ENCODE measurements around the gene CFDP1.
A peak's percentile ranks its signal among the peaks of the same experiment; 100 is the strongest.

The CFDP1 gene

DNA sequence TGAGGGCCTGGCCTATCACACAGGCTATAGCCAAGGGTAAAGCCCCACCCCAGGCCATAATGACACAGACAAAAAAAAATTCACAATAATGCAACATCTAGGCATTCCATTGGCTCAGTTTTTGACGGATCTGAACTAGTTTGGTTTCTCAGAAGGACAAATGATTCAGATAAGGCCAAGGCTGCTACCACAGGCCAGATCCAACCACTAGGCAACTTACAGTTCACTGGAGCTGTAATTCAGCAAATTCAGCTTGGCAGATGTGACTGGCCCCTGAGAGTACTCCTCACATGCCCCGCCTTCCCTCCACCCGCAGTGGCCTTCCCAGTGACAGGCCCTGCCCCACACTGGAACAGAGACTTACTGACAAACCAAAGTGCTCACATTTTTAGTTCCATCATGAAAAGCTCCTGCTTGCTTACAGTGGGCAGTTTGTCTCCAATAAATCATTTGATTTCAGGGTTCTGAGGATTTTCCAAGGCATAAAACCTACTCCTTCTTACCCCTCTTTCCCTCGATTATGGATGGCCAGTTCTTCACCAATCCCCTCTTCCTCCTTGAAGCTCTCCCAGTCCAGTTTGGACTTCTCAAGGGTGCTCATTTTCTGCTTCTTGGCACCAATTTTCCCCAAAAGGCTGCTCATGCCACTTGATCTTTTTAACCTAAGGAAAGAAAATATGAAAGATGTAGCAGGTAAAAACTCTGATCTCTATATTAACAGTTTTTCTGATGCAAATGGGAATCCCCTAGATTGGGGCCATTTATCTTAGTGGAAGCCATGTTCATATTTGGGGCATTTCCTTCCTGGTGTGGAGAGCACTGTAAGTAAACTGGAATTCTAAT, 128.6 kb downstream of the CFDP1 start:
- Histone ChIP-seq H3K9ac (ENCODE audit: low read length) (peak overlapping the region; percentile 52), H3K36me3 (ENCODE audit: control insufficient read depth, insufficient read depth, low read length) (peaks cover 45% of the 10 kb centered on the region), H3K9me3 (ENCODE audit: control insufficient read depth, insufficient read depth, low read depth, low read length) (no peaks in the 10 kb centered on the region), H3K4me1 (ENCODE audit: control insufficient read depth, insufficient read depth, low read length) (peaks cover 22% of the 10 kb centered on the region; the same call in 1 of the 2 replicates), H3K4me3 (ENCODE audit: low read depth, low read length) (no peak overlapping the region), H3K27me3 (ENCODE audit: control insufficient read depth, insufficient read depth, low read length) (no peaks in the 10 kb centered on the region), H3K27ac (ENCODE audit: low read depth, low read length) (peak overlapping the region; percentile 24; the same call in 1 of the 2 replicates)

DNA sequence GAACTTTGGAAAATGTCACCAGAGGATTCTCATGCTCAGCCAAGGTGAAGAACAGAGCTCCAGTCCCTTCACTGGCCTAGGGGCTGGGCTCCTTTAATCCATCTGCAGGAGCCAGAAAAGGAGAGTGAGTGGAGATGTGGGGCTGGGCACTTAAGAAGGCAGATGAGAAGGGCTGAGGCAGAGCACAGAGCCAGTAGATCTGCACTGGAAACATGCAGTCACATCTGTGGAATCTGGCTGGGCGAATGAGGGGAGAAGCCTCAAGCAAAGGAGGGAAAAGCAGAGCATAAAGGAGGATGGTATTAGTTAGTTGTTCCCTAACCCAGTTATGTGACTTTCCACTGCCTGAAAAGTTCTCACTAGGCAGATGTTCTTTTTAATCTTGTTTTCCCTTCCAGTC, 131.5 kb downstream of the CFDP1 start:
- Histone ChIP-seq H3K4me3 (ENCODE audit: low read depth, low read length) (no peak overlapping the region), H3K27ac (ENCODE audit: low read depth, low read length) (no peak overlapping the region), H3K27me3 (ENCODE audit: control insufficient read depth, insufficient read depth, low read length) (no peaks in the 10 kb centered on the region), H3K36me3 (ENCODE audit: control insufficient read depth, insufficient read depth, low read length) (peaks cover 66% of the 10 kb centered on the region), H3K9me3 (ENCODE audit: control insufficient read depth, insufficient read depth, low read depth, low read length) (no peaks in the 10 kb centered on the region), H3K9ac (ENCODE audit: low read length) (no peak overlapping the region), H3K4me1 (ENCODE audit: control insufficient read depth, insufficient read depth, low read length) (peaks cover 21% of the 10 kb centered on the region; the same call in 1 of the 2 replicates)

DNA sequence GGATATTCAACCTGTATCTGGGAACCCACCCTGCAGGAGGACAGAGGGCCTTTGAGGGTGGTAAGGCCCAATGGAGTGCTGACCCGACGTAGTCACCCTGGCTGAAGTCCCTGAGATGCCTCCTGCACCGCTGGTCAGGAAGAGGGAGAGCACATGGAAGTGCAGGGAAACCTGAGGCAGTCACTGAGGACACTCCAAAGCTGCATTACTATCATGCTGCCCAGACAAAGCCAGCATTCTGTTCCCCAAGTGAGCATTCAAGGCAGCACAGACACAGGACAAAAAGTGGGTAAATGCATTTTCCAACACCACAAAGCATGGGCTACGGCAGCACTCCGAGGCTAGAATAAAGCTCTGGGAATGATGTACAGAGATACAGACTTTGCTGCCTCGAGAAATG, 135.0 kb downstream of the CFDP1 start:
- Histone ChIP-seq H3K9ac (ENCODE audit: low read length) (no peak overlapping the region), H3K4me1 (ENCODE audit: control insufficient read depth, insufficient read depth, low read length) (no peaks in the 10 kb centered on the region), H3K4me3 (ENCODE audit: low read depth, low read length) (no peak overlapping the region), H3K27me3 (ENCODE audit: control insufficient read depth, insufficient read depth, low read length) (no peaks in the 10 kb centered on the region), H3K27ac (ENCODE audit: low read depth, low read length) (no peak overlapping the region), H3K9me3 (ENCODE audit: control insufficient read depth, insufficient read depth, low read depth, low read length) (no peaks in the 10 kb centered on the region), H3K36me3 (ENCODE audit: control insufficient read depth, insufficient read depth, low read length) (peaks cover 69% of the 10 kb centered on the region)

DNA sequence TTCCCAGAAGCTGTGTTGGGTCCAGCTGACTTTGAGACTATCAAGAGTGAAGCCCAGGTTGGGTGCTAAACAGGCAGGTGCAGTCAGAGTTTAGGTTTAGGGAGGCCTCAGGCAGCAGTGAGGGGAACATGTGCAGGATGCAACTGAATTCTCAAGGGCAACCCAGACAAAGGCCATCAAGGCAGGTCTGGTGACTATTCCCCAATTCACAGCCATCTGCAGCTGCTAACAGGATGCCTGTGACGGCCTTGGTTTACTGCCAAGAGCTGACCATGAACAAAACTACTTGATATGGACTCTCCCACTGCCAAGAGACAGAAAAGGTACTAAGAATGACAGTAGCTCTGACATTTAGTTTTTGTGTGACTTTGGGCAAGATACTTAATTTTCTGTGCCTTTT, 136.7 kb downstream of the CFDP1 start:
- Histone ChIP-seq H3K27me3 (ENCODE audit: control insufficient read depth, insufficient read depth, low read length) (no peaks in the 10 kb centered on the region), H3K36me3 (ENCODE audit: control insufficient read depth, insufficient read depth, low read length) (peaks cover 73% of the 10 kb centered on the region), H3K4me3 (ENCODE audit: low read depth, low read length) (no peak overlapping the region), H3K27ac (ENCODE audit: low read depth, low read length) (no peak overlapping the region), H3K9ac (ENCODE audit: low read length) (no peak overlapping the region), H3K9me3 (ENCODE audit: control insufficient read depth, insufficient read depth, low read depth, low read length) (no peaks in the 10 kb centered on the region), H3K4me1 (ENCODE audit: control insufficient read depth, insufficient read depth, low read length) (no peaks in the 10 kb centered on the region)

DNA sequence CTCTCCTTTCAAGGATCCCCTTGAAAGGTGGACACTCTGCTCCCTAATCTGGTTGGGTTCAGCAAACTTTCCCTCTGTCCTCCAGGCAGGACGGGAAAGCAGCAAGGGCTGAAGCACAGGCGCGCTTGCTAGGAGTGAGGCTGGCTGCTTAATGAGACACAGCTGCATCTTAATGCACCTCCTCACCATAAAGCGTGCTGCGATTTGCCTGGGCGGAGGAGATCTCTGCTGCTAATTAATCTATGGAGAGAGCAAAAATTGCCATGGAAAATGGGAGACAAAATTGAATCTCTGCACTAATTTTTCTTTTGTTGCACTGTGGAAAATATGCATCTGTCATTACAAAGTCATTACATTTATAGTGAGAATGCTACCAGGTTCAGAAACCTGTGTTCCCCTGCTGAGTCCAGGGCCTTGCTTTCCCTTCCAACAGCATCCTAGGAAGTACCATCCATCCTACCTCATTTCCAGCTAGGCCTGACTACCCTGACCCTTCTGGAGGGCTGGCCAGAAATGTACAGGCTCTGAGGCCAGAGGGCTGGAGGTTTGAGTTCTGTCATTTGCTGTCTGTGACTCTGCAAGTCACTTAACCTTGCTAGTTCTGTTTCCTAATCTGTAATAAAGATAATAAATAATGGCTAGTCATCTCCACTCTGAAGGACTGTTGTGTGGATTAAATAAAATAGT, 138.4 kb downstream of the CFDP1 start:
- H3K9ac ChIP-seq (ENCODE audit: low read length): no peak overlapping the region
- H3K4me1 ChIP-seq (ENCODE audit: control insufficient read depth, insufficient read depth, low read length): no peaks in the 10 kb centered on the region
- no peak overlapping the region for H3K27ac ChIP-seq (ENCODE audit: low read depth, low read length)
- H3K36me3 ChIP-seq (ENCODE audit: control insufficient read depth, insufficient read depth, low read length): peaks cover 69% of the 10 kb centered on the region
- no peaks in the 10 kb centered on the region for H3K9me3 ChIP-seq (ENCODE audit: control insufficient read depth, insufficient read depth, low read depth, low read length)
- no peaks in the 10 kb centered on the region for H3K27me3 ChIP-seq (ENCODE audit: control insufficient read depth, insufficient read depth, low read length)
- H3K4me3 ChIP-seq (ENCODE audit: low read depth, low read length): no peak overlapping the region

DNA sequence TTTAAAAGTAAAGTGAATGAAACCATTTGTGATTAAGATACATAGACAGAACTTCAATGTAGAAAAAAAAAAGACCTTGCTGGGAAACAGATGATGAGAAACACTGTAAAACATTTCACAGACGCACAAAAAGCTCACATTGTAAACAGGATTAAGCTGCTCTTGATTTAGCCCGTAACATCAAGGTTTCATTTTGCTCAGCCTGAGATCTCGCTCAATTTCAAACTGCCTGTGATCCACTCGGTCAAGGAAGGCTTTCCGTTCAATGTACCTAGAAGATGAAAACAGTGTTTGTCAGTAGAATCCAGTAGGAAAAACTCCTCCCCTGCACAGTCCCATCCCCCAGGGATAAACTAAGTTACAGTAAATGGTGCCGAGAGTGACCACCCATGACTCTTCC, 139.5 kb downstream of the CFDP1 start:
- Histone ChIP-seq H3K36me3 (ENCODE audit: control insufficient read depth, insufficient read depth, low read length) (peaks cover 62% of the 10 kb centered on the region), H3K9ac (ENCODE audit: low read length) (no peak overlapping the region), H3K4me1 (ENCODE audit: control insufficient read depth, insufficient read depth, low read length) (peaks cover 8% of the 10 kb centered on the region; the same call in 1 of the 2 replicates), H3K4me3 (ENCODE audit: low read depth, low read length) (no peak overlapping the region), H3K27ac (ENCODE audit: low read depth, low read length) (no peak overlapping the region), H3K9me3 (ENCODE audit: control insufficient read depth, insufficient read depth, low read depth, low read length) (no peaks in the 10 kb centered on the region), H3K27me3 (ENCODE audit: control insufficient read depth, insufficient read depth, low read length) (no peaks in the 10 kb centered on the region)

DNA sequence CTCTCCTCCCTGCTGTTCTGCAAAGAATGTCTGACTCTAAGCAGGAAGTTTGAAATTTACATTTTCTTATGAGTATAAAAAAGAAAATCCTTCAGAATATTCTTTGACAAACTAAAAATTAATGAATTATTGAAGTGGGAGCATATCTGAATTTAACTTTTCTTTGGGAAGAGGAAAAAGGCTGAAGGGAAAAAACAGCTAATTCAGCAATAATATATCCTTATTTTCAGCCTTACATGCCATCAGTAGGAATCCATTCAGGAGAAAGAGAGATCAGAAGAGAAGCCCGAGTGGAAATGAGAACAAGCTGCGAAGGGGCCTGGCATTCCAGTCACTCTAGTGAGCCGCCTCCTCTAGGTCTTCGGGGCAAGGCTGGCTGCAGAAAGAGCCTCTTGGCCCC, 140.1 kb downstream of the CFDP1 start:
- peaks cover 57% of the 10 kb centered on the region for H3K36me3 ChIP-seq (ENCODE audit: control insufficient read depth, insufficient read depth, low read length)
- no peak overlapping the region for H3K4me3 ChIP-seq (ENCODE audit: low read depth, low read length)

DNA sequence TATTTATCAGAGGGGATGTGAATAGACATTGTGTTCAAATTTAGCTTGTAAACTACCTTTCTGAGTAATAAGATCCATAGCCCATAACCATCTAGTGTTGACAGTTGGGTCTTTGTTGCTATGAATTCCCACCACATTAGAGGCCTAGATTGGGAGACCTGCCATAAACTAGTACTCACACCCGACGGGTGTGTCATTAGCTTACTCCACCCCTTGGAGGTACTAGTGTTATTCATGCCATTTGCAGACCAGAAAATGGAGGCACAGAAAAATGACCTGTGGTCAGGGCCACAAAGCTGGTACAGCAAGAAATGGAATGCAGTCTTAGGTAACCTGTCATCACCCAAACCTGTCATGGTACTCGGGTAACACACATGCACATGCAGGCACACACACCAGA, 140.6 kb downstream of the CFDP1 start:
- Histone ChIP-seq H3K27ac (ENCODE audit: low read depth, low read length) (no peak overlapping the region), H3K9me3 (ENCODE audit: control insufficient read depth, insufficient read depth, low read depth, low read length) (no peaks in the 10 kb centered on the region), H3K9ac (ENCODE audit: low read length) (no peak overlapping the region), H3K4me1 (ENCODE audit: control insufficient read depth, insufficient read depth, low read length) (peaks cover 18% of the 10 kb centered on the region; the same call in 1 of the 2 replicates), H3K27me3 (ENCODE audit: control insufficient read depth, insufficient read depth, low read length) (no peaks in the 10 kb centered on the region), H3K4me3 (ENCODE audit: low read depth, low read length) (no peak overlapping the region), H3K36me3 (ENCODE audit: control insufficient read depth, insufficient read depth, low read length) (peaks cover 55% of the 10 kb centered on the region)

More for the DNA sequence above, 140.1 kb downstream of the CFDP1 start:
- Histone ChIP-seq H3K27me3 (ENCODE audit: control insufficient read depth, insufficient read depth, low read length) (no peaks in the 10 kb centered on the region), H3K9ac (ENCODE audit: low read length) (no peak overlapping the region), H3K9me3 (ENCODE audit: control insufficient read depth, insufficient read depth, low read depth, low read length) (no peaks in the 10 kb centered on the region), H3K27ac (ENCODE audit: low read depth, low read length) (no peak overlapping the region), H3K4me1 (ENCODE audit: control insufficient read depth, insufficient read depth, low read length) (peaks cover 13% of the 10 kb centered on the region; the same call in 1 of the 2 replicates)

DNA sequence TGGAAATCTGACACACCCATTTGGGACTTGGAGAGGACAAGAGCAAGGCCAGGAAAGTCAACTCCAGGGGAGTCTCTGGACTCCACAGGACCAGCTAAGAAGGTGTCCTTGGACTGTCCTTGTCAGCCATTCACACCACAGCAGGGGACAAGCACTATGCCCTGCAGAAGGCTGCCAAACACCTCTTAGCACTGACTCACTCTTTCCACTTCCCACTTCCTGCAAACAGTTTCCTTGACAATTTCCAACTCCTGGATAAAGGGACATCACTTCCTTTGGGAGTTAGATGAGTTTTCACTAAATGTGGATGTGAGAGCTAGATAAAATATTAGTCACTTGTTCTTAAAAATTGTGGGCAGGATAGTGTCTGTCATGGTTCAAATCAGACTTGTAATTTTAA, 144.1 kb downstream of the CFDP1 start:
- no peaks in the 10 kb centered on the region for H3K9me3 ChIP-seq (ENCODE audit: control insufficient read depth, insufficient read depth, low read depth, low read length)
- peaks cover 18% of the 10 kb centered on the region; the same call in 1 of the 2 replicates for H3K4me1 ChIP-seq (ENCODE audit: control insufficient read depth, insufficient read depth, low read length)
- no peak overlapping the region for H3K9ac ChIP-seq (ENCODE audit: low read length)
- no peak overlapping the region for H3K27ac ChIP-seq (ENCODE audit: low read depth, low read length)
- H3K36me3 ChIP-seq (ENCODE audit: control insufficient read depth, insufficient read depth, low read length): peaks cover 39% of the 10 kb centered on the region
- H3K4me3 ChIP-seq (ENCODE audit: low read depth, low read length): no peak overlapping the region
- no peaks in the 10 kb centered on the region for H3K27me3 ChIP-seq (ENCODE audit: control insufficient read depth, insufficient read depth, low read length)

DNA sequence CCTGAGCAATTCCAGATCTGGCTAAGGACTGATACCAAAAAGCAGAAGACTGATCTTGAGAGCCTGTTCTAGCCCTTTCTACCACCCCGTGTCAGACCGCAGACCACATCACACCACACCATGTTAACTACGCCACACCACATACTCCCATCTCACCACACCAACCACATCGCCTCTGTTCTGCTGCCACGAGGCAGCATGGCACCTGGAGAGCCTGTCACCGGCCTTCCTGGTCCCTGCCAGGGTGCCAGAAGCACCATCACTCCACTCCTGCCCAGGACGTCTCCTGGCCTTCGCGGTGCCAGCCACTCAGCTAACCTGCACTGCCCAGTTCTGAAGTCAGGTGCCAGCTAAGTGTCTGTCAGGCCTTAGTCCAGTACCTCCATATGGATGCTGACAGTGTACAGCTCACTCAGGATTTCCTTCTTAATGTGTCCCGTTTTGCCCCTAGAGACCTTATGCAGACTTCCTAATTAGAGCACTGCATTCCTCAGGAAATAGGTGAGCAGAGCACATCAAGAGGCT, 144.6 kb downstream of the CFDP1 start:
- Histone ChIP-seq H3K36me3 (ENCODE audit: control insufficient read depth, insufficient read depth, low read length) (peaks cover 34% of the 10 kb centered on the region), H3K4me3 (ENCODE audit: low read depth, low read length) (no peak overlapping the region), H3K27ac (ENCODE audit: low read depth, low read length) (no peak overlapping the region), H3K9me3 (ENCODE audit: control insufficient read depth, insufficient read depth, low read depth, low read length) (no peaks in the 10 kb centered on the region), H3K4me1 (ENCODE audit: control insufficient read depth, insufficient read depth, low read length) (peaks cover 18% of the 10 kb centered on the region; the same call in 1 of the 2 replicates), H3K9ac (ENCODE audit: low read length) (no peak overlapping the region), H3K27me3 (ENCODE audit: control insufficient read depth, insufficient read depth, low read length) (no peaks in the 10 kb centered on the region)

DNA sequence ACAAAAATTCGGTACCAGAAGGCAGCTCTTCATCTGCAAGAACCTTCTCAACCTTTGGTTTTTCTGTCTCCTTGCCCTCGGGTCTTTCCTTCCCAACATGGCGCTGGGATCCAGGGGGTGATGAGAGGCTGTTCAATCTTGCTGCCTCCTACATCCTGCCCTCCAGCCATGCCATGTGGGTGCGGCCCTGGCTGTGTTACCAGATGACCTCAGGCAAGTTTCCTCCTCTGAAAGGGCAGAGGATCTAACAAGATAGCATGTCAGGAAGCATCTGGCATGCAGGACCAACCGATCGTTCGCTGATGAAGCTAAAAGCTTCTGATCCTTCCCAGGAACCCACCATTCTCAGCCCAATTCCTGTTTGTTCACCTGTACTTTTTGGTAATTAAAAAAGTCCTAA, 145.1 kb downstream of the CFDP1 start:
- Histone ChIP-seq H3K36me3 (ENCODE audit: control insufficient read depth, insufficient read depth, low read length) (peaks cover 29% of the 10 kb centered on the region), H3K9ac (ENCODE audit: low read length) (no peak overlapping the region), H3K4me1 (ENCODE audit: control insufficient read depth, insufficient read depth, low read length) (peaks cover 18% of the 10 kb centered on the region; the same call in 1 of the 2 replicates), H3K9me3 (ENCODE audit: control insufficient read depth, insufficient read depth, low read depth, low read length) (no peaks in the 10 kb centered on the region), H3K4me3 (ENCODE audit: low read depth, low read length) (no peak overlapping the region), H3K27me3 (ENCODE audit: control insufficient read depth, insufficient read depth, low read length) (no peaks in the 10 kb centered on the region), H3K27ac (ENCODE audit: low read depth, low read length) (no peak overlapping the region)
